Measurements from ENCODE around the gene SH3GL2. TPM values are rescaled to one million over a fixed set of nuclear protein-coding genes. Genes with fewer than 3 reads are reported as not detected.

SH3GL2 gene
- total RNA-seq: 0.32 TPM in 1 of 2 replicates, not detected in the other

GRCh38 chr9:17578911-17579793 is at the start of gene SH3GL2:
Gene SH3GL2, plus strand, starts transcription at chr9:17579066.

